HCT116 (cell line): ENCODE measurements around the gene INIP. TPM values are rescaled to one million over a fixed set of nuclear protein-coding genes. Genes with fewer than 3 reads are reported as not detected.

Experiments used
- ATAC-seq: fragments of 200-7000 bp; cut with Tn5 transposase; 2 replicates; pipeline ENCODE4 v1.9.1; 2020; ENCODE audit warnings: mild to moderate bottlenecking, moderate library complexity
- BruUV-seq: library from RNA; stranded (reverse); fragments of 400-500 nt; replicated peaks from 2 replicates; lab custom pipeline; 2021; lab: Mats Ljungman, UMichigan
- CTCF ChIA-PET: fragments of 300-600 bp; sonication (Branson Sonifier 250); formaldehyde crosslinking; loops from one replicate; lab custom pipeline; 2021; ENCODE audit warnings: antibody characterized with exemption; lab: Charles Lee
- POLR2A ChIA-PET: fragments of 300-600, 350-600 bp; sonication (Branson Sonifier 250); formaldehyde crosslinking; loops from one replicate; lab custom pipeline; 2021; ENCODE audit warnings: antibody characterized with exemption; lab: Charles Lee
- RAD21 ChIA-PET, 2 experiments: fragments of 300-600 bp; sonication (Branson Sonifier 250); formaldehyde crosslinking; loops; one replicate each; lab custom pipeline; 2023; ENCODE audit warnings: low total read pairs in 2 of 2; ENCODE audit not compliant: uncharacterized antibody in 2 of 2, unreplicated experiment in 2 of 2, low non-redundant PET in 1 of 2; lab: Charles Lee
- DNase-seq: peaks from one replicate; pipeline ENCODE4 v3.0.0-alpha.2; 2010; ENCODE audit warnings: low read depth, low spot score
- H2AFZ ChIP-seq: fragments of 200-600 bp; shearing (Covaris generic), sonication (generic); 2 replicates; pipeline ENCODE4 v1.6.1; 2017; ENCODE audit warnings: low read depth, mixed run types, mixed read lengths, antibody characterized with exemption, low read length; ENCODE audit not compliant: poor library complexity, severe bottlenecking
- H3K27ac ChIP-seq: 2 replicates; pipeline ENCODE4 v1.5.1; 2012; ENCODE audit warnings: low read depth, low read length
- H3K27me3 ChIP-seq: fragments of 200-600 bp; sonication (generic); 2 replicates; pipeline ENCODE4 v1.6.1; 2016; ENCODE audit warnings: mixed run types, low read length, mixed read lengths; ENCODE audit not compliant: insufficient read depth
- H3K36me3 ChIP-seq, 2 experiments: fragments of 200-500 bp in 1 of 2; fragments of 200-600 bp in 1 of 2; sonication (Bioruptor generic) in 1 of 2; sonication (generic) in 1 of 2; 2 replicates each; pipeline versions ENCODE4 v1.5.1 to v1.6.1; 2014 to 2016; ENCODE audit warnings: low read length in 2 of 2, inconsistent platforms in 1 of 2, mixed read lengths in 1 of 2, mixed run types in 1 of 2; ENCODE audit not compliant: insufficient read depth in 2 of 2, control insufficient read depth in 1 of 2
- H3K4me1 ChIP-seq, 2 experiments: fragments of 200-600 bp in 1 of 2; sonication (generic) in 1 of 2; 2 replicates each; pipeline versions ENCODE4 v1.5.1 to v1.6.1; 2012 to 2017; ENCODE audit warnings: low read length in 2 of 2, inconsistent platforms in 1 of 2, mild to moderate bottlenecking in 1 of 2, mixed read lengths in 1 of 2, mixed run types in 1 of 2, moderate library complexity in 1 of 2; ENCODE audit not compliant: insufficient read depth in 2 of 2, control insufficient read depth in 1 of 2
- H3K4me2 ChIP-seq: fragments of 200-600 bp; sonication (generic); 2 replicates; pipeline ENCODE4 v1.6.1; 2017; ENCODE audit warnings: mixed run types, low read length, mixed read lengths
- H3K4me3 ChIP-seq, 2 experiments: fragments of 200-600 bp in 1 of 2; sonication (generic) in 1 of 2; replicated peaks in 1 of 2; 2 replicates each; pipeline ENCODE4 v1.5.1; 2011 to 2016; ENCODE audit warnings: low read length in 2 of 2, control low read depth in 1 of 2, low read depth in 1 of 2, mild to moderate bottlenecking in 1 of 2, mixed read lengths in 1 of 2, mixed run types in 1 of 2
- H3K79me2 ChIP-seq: fragments of 200-600 bp; sonication (generic); 2 replicates; pipeline ENCODE4 v1.6.1; 2017; ENCODE audit warnings: mild to moderate bottlenecking, mixed run types, low read length, moderate library complexity, mixed read lengths; ENCODE audit not compliant: insufficient read depth
- H3K9ac ChIP-seq: fragments of 200-600 bp; sonication (generic); 2 replicates; pipeline ENCODE4 v1.6.1; 2016; ENCODE audit warnings: low read length, mixed read lengths
- H3K9me2 ChIP-seq: fragments of 200-600 bp; sonication (generic), shearing (Covaris generic); 2 replicates; pipeline ENCODE4 v1.6.1; 2017; ENCODE audit warnings: mixed run types, mild to moderate bottlenecking, moderate library complexity; ENCODE audit not compliant: insufficient read depth
- H3K9me3 ChIP-seq, 2 experiments: fragments of 200-500 bp in 1 of 2; fragments of 200-600 bp in 1 of 2; sonication (Bioruptor generic) in 1 of 2; sonication (generic) in 1 of 2; 2 replicates each; pipeline ENCODE4 v1.6.1; 2014 to 2017; ENCODE audit warnings: low read length in 2 of 2, mixed read lengths in 2 of 2, inconsistent platforms in 1 of 2, low read depth in 1 of 2, mild to moderate bottlenecking in 1 of 2, mixed run types in 1 of 2, moderate library complexity in 1 of 2; ENCODE audit not compliant: control insufficient read depth in 1 of 2, insufficient read depth in 1 of 2
- H4K20me1 ChIP-seq: fragments of 200-600 bp; sonication (generic), shearing (Covaris generic); 2 replicates; pipeline ENCODE4 v1.6.1; 2017; ENCODE audit warnings: mixed run types, mild to moderate bottlenecking, moderate library complexity; ENCODE audit not compliant: insufficient read depth
- JUND ChIP-seq: IDR thresholded peaks from 2 replicates; pipeline ENCODE4 v1.6.1; 2012
- RAD21 ChIP-seq: IDR thresholded peaks from 2 replicates; pipeline ENCODE4 v1.6.1; 2012; ENCODE audit warnings: low read depth, mild to moderate bottlenecking
- SP1 ChIP-seq: IDR thresholded peaks from 2 replicates; pipeline ENCODE4 v1.6.1; 2012; ENCODE audit warnings: low read depth
- TCF7L2 ChIP-seq: IDR thresholded peaks from 2 replicates; pipeline ENCODE4 v1.7.0; 2011; ENCODE audit warnings: borderline replicate concordance, inconsistent platforms; ENCODE audit not compliant: insufficient read depth, insufficient read length; ENCODE audit errors: extremely low read depth
- intact Hi-C: fragments of 100-400 bp; cut with micrococcal nuclease; formaldehyde crosslinking; loops from 2 replicates; pipeline ENCODE4 v1.10.0; 2022
- total RNA-seq: library from RNA; stranded (reverse); gene quantifications from one replicate; pipeline ENCODE4 v1.2.1, GENCODE V29; 2021; ENCODE audit not compliant: unreplicated experiment
- TF ChIP-seq, protein P1 (sequence below): IDR thresholded peaks from 2 replicates; pipeline ENCODE4 v1.6.1; 2012

The INIP gene
- total RNA-seq, 1 experiment from 2014 or later, result 28.9 TPM

DNA sequence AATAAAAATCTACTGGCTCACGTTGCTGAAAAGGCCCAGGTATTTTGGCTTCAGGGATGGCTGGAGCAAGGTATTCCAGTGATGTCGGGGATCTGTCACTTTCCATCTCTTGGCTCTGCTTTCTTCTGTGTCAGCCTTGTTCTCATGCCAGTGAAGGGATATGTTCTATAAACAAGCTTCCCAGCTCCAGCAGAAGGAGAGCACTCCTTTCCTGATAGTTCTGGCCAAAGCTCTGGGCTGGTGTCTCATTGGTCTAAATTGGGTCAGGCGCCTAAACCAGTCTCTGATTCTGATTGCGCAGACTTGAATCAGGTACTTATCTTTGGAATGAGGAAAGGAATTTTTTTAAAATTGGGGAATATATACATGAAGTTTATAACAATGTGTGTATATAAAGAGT lies 37.8 kb upstream of the INIP start:
- CTCF ChIA-PET, result no interaction called here
- Histone ChIP-seq H3K9ac (no peak overlapping the region), H3K4me2 (peak overlapping the region; percentile 86; the same call in 1 of the 2 replicates), H3K27me3 (no peaks in the 10 kb centered on the region), H3K36me3 (no peaks in the 10 kb centered on the region), H4K20me1 (no peaks in the 10 kb centered on the region), H3K79me2 (peaks cover 9% of the 10 kb centered on the region; the same call in 1 of the 2 replicates), H3K9me2 (no peaks in the 10 kb centered on the region), H3K27ac (no peak overlapping the region), H3K4me1 (peaks cover 22 to 67% of the 10 kb centered on the region in 2 experiments), H3K4me3 (no peak overlapping the region), H3K9me3 (no peaks in the 10 kb centered on the region), H2AFZ (no peak overlapping the region)
- ATAC-seq (no peak), DNase-seq (no peak)
- POLR2A ChIA-PET, result no interaction called here
- BruUV-seq, result no TSS peak
- intact Hi-C loops, result no loop called here
- TF ChIP-seq RAD21, result no peak
- TF ChIP-seq JUND, result no peak
- no peak for TF ChIP-seq TCF7L2
- TF ChIP-seq, all 23 proteins: peak for 0
- RAD21 ChIA-PET, result no interaction called here

DNA sequence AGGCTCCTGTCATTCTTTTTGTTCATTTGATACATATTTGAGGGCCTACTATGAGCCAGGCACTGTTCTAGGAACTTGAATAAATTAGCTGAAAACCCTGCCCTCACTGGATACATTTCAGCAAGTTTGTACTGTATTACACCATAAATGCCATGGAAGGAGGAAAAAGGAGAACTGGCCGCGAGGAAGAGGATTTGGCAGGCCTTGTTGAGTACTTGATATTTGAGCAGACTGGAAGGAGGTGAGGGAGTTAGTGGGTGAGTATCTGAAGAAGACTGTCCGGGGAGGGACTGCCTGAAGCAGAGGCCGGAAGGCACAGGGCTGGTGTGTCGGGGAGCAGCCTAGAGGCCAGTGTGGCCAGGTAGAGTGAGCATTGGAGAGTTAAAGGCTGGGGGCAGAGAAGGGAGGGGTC lies 37.1 kb upstream of the INIP start:
- Histone ChIP-seq H3K9ac (peak overlapping the region; percentile 36; the same call in 1 of the 2 replicates), H2AFZ (no peak overlapping the region), H3K9me2 (no peaks in the 10 kb centered on the region), H3K4me3 (peak overlapping the region in 1 of 2 experiments; percentile 8; a peak in 1 of 4 replicates), H3K79me2 (peaks cover 9% of the 10 kb centered on the region; the same call in 1 of the 2 replicates), H3K4me1 (peaks cover 22 to 69% of the 10 kb centered on the region in 2 experiments), H3K36me3 (no peaks in the 10 kb centered on the region), H3K4me2 (peak overlapping the region; percentile 86), H3K27me3 (no peaks in the 10 kb centered on the region), H4K20me1 (no peaks in the 10 kb centered on the region), H3K9me3 (no peaks in the 10 kb centered on the region), H3K27ac (peak overlapping the region; percentile 15; the same call in 1 of the 2 replicates)
- no peak for DNase-seq
- intact Hi-C loops, result no loop called here
- 0 out of 2 replicates have a peak, but pooled peaks have one; percentile 3 for TF ChIP-seq SP1
- TF ChIP-seq, protein P1, sequence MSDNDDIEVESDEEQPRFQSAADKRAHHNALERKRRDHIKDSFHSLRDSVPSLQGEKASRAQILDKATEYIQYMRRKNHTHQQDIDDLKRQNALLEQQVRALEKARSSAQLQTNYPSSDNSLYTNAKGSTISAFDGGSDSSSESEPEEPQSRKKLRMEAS, result no peak; the same call in 1 of the 2 replicates
- TSS peak; percentile 7 for BruUV-seq
- CTCF ChIA-PET, result no interaction called here
- POLR2A ChIA-PET, result no interaction called here
- ATAC-seq, result no peak
- RAD21 ChIA-PET, result interaction anchor here in 1 of 2 experiments (0.7 kb wide), 1 partner anchor 304 kb away, joined by 3 read pairs; no protein-coding TSS in a partner anchor
